ENCODE results near the gene XXYLT1.

DNA sequence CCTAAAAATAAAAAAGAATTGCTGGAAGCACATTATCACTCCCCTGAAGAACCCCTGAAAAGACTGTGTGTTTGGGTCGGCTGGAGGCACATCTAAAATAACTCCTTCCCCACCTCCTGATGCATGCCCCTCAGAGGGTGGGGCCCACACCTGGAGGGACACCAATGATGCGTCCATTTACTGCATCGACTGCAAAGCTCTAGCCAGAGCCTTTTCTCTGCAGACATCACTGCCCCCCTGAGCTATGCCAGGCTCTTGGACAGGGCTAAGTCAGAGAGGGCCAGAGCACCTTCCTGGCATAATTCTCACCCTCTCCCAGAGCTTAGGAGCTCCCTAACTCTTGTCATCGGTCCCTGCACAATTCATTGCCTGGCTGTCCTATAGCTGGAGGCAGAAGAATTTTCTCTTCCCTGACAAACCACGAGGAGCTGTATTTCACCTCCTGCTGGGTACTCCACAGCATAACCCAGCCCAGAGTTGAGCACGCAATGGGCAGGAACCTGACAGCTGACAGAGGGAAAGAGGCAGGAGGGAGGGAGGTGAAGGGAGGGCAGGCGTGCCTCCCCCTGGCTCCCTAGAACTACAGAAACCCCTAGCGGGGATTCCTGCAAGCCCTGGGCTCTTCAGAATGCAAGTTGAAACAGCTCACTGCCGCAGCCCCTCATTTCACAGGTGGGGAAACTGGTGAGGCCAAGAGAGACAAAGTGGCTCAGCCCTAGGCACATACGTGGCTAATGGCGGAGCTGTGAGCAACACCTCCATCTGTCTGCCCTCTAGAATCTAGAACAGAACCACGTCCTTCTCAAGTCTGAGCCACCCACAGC lies 46.6 kb downstream of the XXYLT1 start:
- TF ChIP-seq, protein P1, sequence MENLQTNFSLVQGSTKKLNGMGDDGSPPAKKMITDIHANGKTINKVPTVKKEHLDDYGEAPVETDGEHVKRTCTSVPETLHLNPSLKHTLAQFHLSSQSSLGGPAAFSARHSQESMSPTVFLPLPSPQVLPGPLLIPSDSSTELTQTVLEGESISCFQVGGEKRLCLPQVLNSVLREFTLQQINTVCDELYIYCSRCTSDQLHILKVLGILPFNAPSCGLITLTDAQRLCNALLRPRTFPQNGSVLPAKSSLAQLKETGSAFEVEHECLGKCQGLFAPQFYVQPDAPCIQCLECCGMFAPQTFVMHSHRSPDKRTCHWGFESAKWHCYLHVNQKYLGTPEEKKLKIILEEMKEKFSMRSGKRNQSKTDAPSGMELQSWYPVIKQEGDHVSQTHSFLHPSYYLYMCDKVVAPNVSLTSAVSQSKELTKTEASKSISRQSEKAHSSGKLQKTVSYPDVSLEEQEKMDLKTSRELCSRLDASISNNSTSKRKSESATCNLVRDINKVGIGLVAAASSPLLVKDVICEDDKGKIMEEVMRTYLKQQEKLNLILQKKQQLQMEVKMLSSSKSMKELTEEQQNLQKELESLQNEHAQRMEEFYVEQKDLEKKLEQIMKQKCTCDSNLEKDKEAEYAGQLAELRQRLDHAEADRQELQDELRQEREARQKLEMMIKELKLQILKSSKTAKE (IDR thresholded peaks at IDR 0.05; ENCODE audit: low read depth, poor library complexity, severe bottlenecking), result no peak
- TF ChIP-seq RAD21 (IDR thresholded peaks at IDR 0.05; ENCODE audit: insufficient read depth, low read depth, low read length), result no peak
- no peak for TF ChIP-seq BHLHE40 (IDR thresholded peaks at IDR 0.05; ENCODE audit: borderline replicate concordance in 1 of 2, low read depth in 2 of 2, low read length in 1 of 2)
- TF ChIP-seq, protein P2, sequence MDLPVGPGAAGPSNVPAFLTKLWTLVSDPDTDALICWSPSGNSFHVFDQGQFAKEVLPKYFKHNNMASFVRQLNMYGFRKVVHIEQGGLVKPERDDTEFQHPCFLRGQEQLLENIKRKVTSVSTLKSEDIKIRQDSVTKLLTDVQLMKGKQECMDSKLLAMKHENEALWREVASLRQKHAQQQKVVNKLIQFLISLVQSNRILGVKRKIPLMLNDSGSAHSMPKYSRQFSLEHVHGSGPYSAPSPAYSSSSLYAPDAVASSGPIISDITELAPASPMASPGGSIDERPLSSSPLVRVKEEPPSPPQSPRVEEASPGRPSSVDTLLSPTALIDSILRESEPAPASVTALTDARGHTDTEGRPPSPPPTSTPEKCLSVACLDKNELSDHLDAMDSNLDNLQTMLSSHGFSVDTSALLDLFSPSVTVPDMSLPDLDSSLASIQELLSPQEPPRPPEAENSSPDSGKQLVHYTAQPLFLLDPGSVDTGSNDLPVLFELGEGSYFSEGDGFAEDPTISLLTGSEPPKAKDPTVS (IDR thresholded peaks at IDR 0.05; ENCODE audit: low read depth, low read length), result no peak
- TF ChIP-seq, protein P3, sequence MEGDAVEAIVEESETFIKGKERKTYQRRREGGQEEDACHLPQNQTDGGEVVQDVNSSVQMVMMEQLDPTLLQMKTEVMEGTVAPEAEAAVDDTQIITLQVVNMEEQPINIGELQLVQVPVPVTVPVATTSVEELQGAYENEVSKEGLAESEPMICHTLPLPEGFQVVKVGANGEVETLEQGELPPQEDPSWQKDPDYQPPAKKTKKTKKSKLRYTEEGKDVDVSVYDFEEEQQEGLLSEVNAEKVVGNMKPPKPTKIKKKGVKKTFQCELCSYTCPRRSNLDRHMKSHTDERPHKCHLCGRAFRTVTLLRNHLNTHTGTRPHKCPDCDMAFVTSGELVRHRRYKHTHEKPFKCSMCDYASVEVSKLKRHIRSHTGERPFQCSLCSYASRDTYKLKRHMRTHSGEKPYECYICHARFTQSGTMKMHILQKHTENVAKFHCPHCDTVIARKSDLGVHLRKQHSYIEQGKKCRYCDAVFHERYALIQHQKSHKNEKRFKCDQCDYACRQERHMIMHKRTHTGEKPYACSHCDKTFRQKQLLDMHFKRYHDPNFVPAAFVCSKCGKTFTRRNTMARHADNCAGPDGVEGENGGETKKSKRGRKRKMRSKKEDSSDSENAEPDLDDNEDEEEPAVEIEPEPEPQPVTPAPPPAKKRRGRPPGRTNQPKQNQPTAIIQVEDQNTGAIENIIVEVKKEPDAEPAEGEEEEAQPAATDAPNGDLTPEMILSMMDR (IDR thresholded peaks at IDR 0.05 in 2 of 3, conservative IDR thresholded peaks at IDR 0.05 in 1 of 3; ENCODE audit: control insufficient read depth in 2 of 3, extremely low read depth in 1 of 3, insufficient read depth in 1 of 3, low read depth in 3 of 3, low read length in 3 of 3), result no peak
- TF ChIP-seq, protein P4, sequence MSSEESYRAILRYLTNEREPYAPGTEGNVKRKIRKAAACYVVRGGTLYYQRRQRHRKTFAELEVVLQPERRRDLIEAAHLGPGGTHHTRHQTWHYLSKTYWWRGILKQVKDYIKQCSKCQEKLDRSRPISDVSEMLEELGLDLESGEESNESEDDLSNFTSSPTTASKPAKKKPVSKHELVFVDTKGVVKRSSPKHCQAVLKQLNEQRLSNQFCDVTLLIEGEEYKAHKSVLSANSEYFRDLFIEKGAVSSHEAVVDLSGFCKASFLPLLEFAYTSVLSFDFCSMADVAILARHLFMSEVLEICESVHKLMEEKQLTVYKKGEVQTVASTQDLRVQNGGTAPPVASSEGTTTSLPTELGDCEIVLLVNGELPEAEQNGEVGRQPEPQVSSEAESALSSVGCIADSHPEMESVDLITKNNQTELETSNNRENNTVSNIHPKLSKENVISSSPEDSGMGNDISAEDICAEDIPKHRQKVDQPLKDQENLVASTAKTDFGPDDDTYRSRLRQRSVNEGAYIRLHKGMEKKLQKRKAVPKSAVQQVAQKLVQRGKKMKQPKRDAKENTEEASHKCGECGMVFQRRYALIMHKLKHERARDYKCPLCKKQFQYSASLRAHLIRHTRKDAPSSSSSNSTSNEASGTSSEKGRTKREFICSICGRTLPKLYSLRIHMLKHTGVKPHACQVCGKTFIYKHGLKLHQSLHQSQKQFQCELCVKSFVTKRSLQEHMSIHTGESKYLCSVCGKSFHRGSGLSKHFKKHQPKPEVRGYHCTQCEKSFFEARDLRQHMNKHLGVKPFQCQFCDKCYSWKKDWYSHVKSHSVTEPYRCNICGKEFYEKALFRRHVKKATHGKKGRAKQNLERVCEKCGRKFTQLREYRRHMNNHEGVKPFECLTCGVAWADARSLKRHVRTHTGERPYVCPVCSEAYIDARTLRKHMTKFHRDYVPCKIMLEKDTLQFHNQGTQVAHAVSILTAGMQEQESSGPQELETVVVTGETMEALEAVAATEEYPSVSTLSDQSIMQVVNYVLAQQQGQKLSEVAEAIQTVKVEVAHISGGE (CRISPR knock-in tag; IDR thresholded peaks at IDR 0.05), result no peak
- TF ChIP-seq, protein P5, sequence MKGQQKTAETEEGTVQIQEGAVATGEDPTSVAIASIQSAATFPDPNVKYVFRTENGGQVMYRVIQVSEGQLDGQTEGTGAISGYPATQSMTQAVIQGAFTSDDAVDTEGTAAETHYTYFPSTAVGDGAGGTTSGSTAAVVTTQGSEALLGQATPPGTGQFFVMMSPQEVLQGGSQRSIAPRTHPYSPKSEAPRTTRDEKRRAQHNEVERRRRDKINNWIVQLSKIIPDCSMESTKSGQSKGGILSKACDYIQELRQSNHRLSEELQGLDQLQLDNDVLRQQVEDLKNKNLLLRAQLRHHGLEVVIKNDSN (IDR thresholded peaks at IDR 0.05; ENCODE audit: borderline replicate concordance, extremely low read length, insufficient read depth, low read depth, low read length), result no peak
- TF ChIP-seq RBBP5 (conservative IDR thresholded peaks at IDR 0.05), result no peak
- no peak for TF ChIP-seq RAD51 (IDR thresholded peaks at IDR 0.05)
- TF ChIP-seq RELA (IDR thresholded peaks at IDR 0.05; ENCODE audit: borderline replicate concordance, partially characterized antibody), result no peak
- TF ChIP-seq PAX8 (IDR thresholded peaks at IDR 0.05), result no peak
- no peak for TF ChIP-seq EP300 (IDR thresholded peaks at IDR 0.05; ENCODE audit: borderline replicate concordance in 1 of 2, control insufficient read depth in 1 of 2, low read depth in 2 of 2, low read length in 2 of 2)
- TF ChIP-seq SPI1 (IDR thresholded peaks at IDR 0.05; ENCODE audit: borderline replicate concordance, insufficient read depth, low read depth, low read length), result no peak
